CD4-positive, CD25-positive, alpha-beta regulatory T cell (primary cell): ENCODE measurements around the gene NCKAP5. TPM values are rescaled to one million over a fixed set of nuclear protein-coding genes. Genes with fewer than 3 reads are reported as not detected.
"Not testable (repeated sequence)": the region's sequence is repeated elsewhere in the genome, so short reads cannot be mapped to it uniquely, and the experiment has no call there.

Experiments
- ATAC-seq, 2 donors: fragments of 150-1000 bp; cut with Tn5 transposase; one replicate each; pipeline ENCODE4 v1.10.0; 2021; ENCODE audit warnings: low read depth in 2 of 2, moderate number of reproducible peaks in 2 of 2, moderate library complexity in 1 of 2
- DNase-seq, 3 donors: peaks; one replicate each; pipeline versions ENCODE4 v3.0.0 to v3.0.0-alpha.2; 2012 to 2022; ENCODE audit warnings: mixed read lengths in 1 of 3
- H3K27ac ChIP-seq: one replicate; pipeline ENCODE4 v1.7.0; 2013; ENCODE audit warnings: mild to moderate bottlenecking, low read length; ENCODE audit not compliant: insufficient read depth, poor library complexity, severe bottlenecking
- H3K27me3 ChIP-seq: one replicate; pipeline ENCODE4 v1.7.0; 2013; ENCODE audit warnings: low read length; ENCODE audit not compliant: control insufficient read depth, insufficient read depth
- H3K36me3 ChIP-seq: one replicate; pipeline ENCODE4 v1.7.0; 2013; ENCODE audit warnings: mild to moderate bottlenecking, low read length, moderate library complexity; ENCODE audit not compliant: control insufficient read depth, insufficient read depth
- H3K4me1 ChIP-seq: 2 replicates; pipeline ENCODE4 v1.7.0; 2013; ENCODE audit warnings: mild to moderate bottlenecking, low read length; ENCODE audit not compliant: insufficient read depth, control insufficient read depth, poor library complexity, severe bottlenecking
- H3K4me3 ChIP-seq: one replicate; pipeline ENCODE4 v1.7.0; 2013; ENCODE audit warnings: low read depth, mild to moderate bottlenecking, low read length, moderate library complexity
- H3K9me3 ChIP-seq, 2 experiments: 1 replicate in 1 of 2; 2 replicates in 1 of 2; pipeline ENCODE4 v1.7.0; 2013; ENCODE audit warnings: low read length in 2 of 2, mild to moderate bottlenecking in 1 of 2, moderate library complexity in 1 of 2; ENCODE audit not compliant: control insufficient read depth in 2 of 2
- H3K27ac Mint-ChIP-seq, 3 donors: one replicate each; pipeline ENCODE4 v1.8.0; 2020 to 2022; ENCODE audit warnings: mild to moderate bottlenecking in 3 of 3, mixed read lengths in 3 of 3, moderate library complexity in 2 of 3
- H3K27me3 Mint-ChIP-seq: one replicate; pipeline ENCODE4 v1.8.0; 2022; ENCODE audit warnings: mild to moderate bottlenecking, mixed read lengths
- H3K36me3 Mint-ChIP-seq: one replicate; pipeline ENCODE4 v1.8.0; 2020; ENCODE audit warnings: mixed read lengths
- H3K4me1 Mint-ChIP-seq, 4 donors: one replicate each; pipeline ENCODE4 v1.8.0; 2020 to 2022; ENCODE audit warnings: mixed read lengths in 4 of 4, mild to moderate bottlenecking in 1 of 4
- H3K4me3 Mint-ChIP-seq, 4 donors: one replicate each; pipeline ENCODE4 v1.8.0; 2020 to 2022; ENCODE audit warnings: mild to moderate bottlenecking in 4 of 4, mixed read lengths in 4 of 4, moderate library complexity in 3 of 4
- H3K9me3 Mint-ChIP-seq, 7 donors: one replicate each; pipeline ENCODE4 v1.8.0; 2020 to 2022; ENCODE audit warnings: mixed read lengths in 7 of 7, mild to moderate bottlenecking in 3 of 7, moderate library complexity in 2 of 7
- polyA plus RNA-seq, 4 donors: library from polyadenylated mRNA; unstranded; fragments of 300-500 nt; fragmentation: Illumina TruSeq; gene quantifications; one replicate each; pipeline ENCODE4 v1.2.3, GENCODE V29; 2021
- total RNA-seq: library from RNA; stranded (reverse); gene quantifications from one replicate; pipeline ENCODE4 v1.2.3, GENCODE V29; 2022

The NCKAP5 gene
- total and polyA plus RNA-seq, 5 donors from 2014 or later = not detected

DNA sequence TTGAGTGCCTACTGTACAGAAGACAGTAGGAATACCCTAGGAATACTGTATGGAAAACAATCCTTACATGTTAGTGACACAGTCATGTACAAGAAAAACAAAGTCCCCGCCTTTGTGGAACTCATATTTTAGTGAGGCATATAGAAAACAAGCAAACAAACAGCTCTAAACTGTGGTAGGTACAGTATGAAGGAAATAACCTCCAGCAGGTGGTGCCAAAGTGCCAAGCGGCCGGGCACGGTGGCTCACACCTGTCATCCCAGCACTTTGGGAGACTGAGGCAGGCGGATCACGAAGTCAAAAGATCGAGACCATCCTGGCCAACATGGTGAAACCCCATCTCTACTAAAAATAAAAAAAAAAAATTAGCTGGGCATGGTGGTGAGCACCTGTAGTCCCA lies 48.6 kb downstream of the NCKAP5 start:
- not testable (repeated sequence) for H3K27me3 Mint-ChIP-seq, H3K4me3 Mint-ChIP-seq, H3K4me1 Mint-ChIP-seq, H3K9me3 ChIP-seq, H3K36me3 Mint-ChIP-seq, DNase-seq, H3K4me3 ChIP-seq, ATAC-seq, H3K9me3 Mint-ChIP-seq, H3K36me3 ChIP-seq, H3K27ac Mint-ChIP-seq, H3K27me3 ChIP-seq, H3K4me1 ChIP-seq, H3K27ac ChIP-seq

- Mint-ChIP-seq H3K4me1 (no peaks in the 10 kb centered on the region), H3K4me3 (no peak overlapping the region), H3K27ac (no peak overlapping the region), H3K27me3 (no peaks in the 10 kb centered on the region), H3K9me3 (peaks cover 0 to 5% (median 0%) of the 10 kb centered on the region in 7 donors), H3K36me3 (no peaks in the 10 kb centered on the region)
- no peak for DNase-seq
- Histone ChIP-seq H3K9me3 (no peaks in the 10 kb centered on the region), H3K27me3 (no peaks in the 10 kb centered on the region), H3K27ac (no peak overlapping the region), H3K4me3 (no peak overlapping the region), H3K4me1 (no peaks in the 10 kb centered on the region), H3K36me3 (no peaks in the 10 kb centered on the region)
- ATAC-seq = no peak
These were observed 49.4 kb downstream of the NCKAP5 start for GRCh38 chr2:133518700-133519344.

- ATAC-seq = no peak
- H3K27ac ChIP-seq = no peak overlapping the region
- no peaks in the 10 kb centered on the region for H3K36me3 ChIP-seq
- no peaks in the 10 kb centered on the region for H3K9me3 ChIP-seq
- no peak overlapping the region for H3K4me3 Mint-ChIP-seq
- no peak overlapping the region for H3K27ac Mint-ChIP-seq
- H3K36me3 Mint-ChIP-seq = no peaks in the 10 kb centered on the region
- no peaks in the 10 kb centered on the region for H3K27me3 ChIP-seq
- H3K4me1 Mint-ChIP-seq = no peaks in the 10 kb centered on the region
- no peak for DNase-seq
- no peaks in the 10 kb centered on the region for H3K27me3 Mint-ChIP-seq
- no peaks in the 10 kb centered on the region for H3K4me1 ChIP-seq
- peaks cover 0 to 4% (median 0%) of the 10 kb centered on the region in 7 donors for H3K9me3 Mint-ChIP-seq
- H3K4me3 ChIP-seq = no peak overlapping the region
These were observed 50.4 kb downstream of the NCKAP5 start for GRCh38 chr2:133517876-133518275.

GRCh38 chr2:133516405-133517026 lies 51.7 kb downstream of the NCKAP5 start:
- ATAC-seq (no peak), DNase-seq (no peak)
- no peaks in the 10 kb centered on the region for H3K27me3 Mint-ChIP-seq
- no peaks in the 10 kb centered on the region for H3K4me1 ChIP-seq
- H3K9me3 ChIP-seq = no peaks in the 10 kb centered on the region
- no peaks in the 10 kb centered on the region for H3K36me3 Mint-ChIP-seq
- H3K4me3 Mint-ChIP-seq = no peak overlapping the region
- H3K4me3 ChIP-seq = no peak overlapping the region
- no peaks in the 10 kb centered on the region for H3K36me3 ChIP-seq
- no peaks in the 10 kb centered on the region for H3K27me3 ChIP-seq
- no peak overlapping the region for H3K27ac ChIP-seq
- H3K27ac Mint-ChIP-seq = no peak overlapping the region
- no peaks in the 10 kb centered on the region for H3K4me1 Mint-ChIP-seq
- H3K9me3 Mint-ChIP-seq = peaks cover 0 to 4% (median 0%) of the 10 kb centered on the region in 7 donors

DNA sequence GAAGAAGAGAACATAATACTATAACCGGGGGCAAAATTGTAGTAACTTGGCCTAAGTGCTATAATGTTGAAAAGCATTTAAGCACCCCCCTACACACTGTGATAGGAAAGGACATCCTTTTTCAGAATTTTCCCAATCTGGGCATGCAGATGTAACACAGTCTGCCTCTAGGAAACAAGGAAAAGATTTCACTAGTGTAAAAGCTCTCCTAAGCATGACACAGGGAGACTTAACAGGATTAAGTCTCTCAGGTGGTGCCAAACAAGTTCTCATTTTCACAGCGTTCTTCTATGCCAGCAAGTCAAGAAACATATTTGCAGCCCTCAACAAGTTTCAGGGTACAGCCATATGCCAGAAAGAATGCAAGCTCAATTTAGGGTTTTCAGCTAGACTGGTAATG lies 53.0 kb downstream of the NCKAP5 start:
- Mint-ChIP-seq H3K36me3 (no peaks in the 10 kb centered on the region), H3K4me1 (no peaks in the 10 kb centered on the region), H3K9me3 (peaks cover 0 to 4% (median under 1%) of the 10 kb centered on the region in 7 donors)

GRCh38 chr2:133513893-133514292 lies 54.4 kb downstream of the NCKAP5 start:
- no peak overlapping the region for H3K27ac Mint-ChIP-seq
- H3K27me3 ChIP-seq = no peaks in the 10 kb centered on the region
- H3K27me3 Mint-ChIP-seq = no peaks in the 10 kb centered on the region
- ATAC-seq (no peak), DNase-seq (no peak)
- H3K4me1 ChIP-seq = no peaks in the 10 kb centered on the region
- H3K4me3 ChIP-seq = no peak overlapping the region
- H3K9me3 ChIP-seq = no peaks in the 10 kb centered on the region
- H3K4me1 Mint-ChIP-seq = no peaks in the 10 kb centered on the region
- H3K4me3 Mint-ChIP-seq = no peak overlapping the region
- H3K36me3 Mint-ChIP-seq = no peaks in the 10 kb centered on the region
- no peak overlapping the region for H3K27ac ChIP-seq
- H3K36me3 ChIP-seq = no peaks in the 10 kb centered on the region
- peaks cover 0 to 7% (median 3%) of the 10 kb centered on the region in 7 donors for H3K9me3 Mint-ChIP-seq

More for the DNA sequence above, 53.0 kb downstream of the NCKAP5 start:
- DNase-seq (no peak), ATAC-seq (no peak)
- no peaks in the 10 kb centered on the region for H3K36me3 ChIP-seq
- no peaks in the 10 kb centered on the region for H3K4me1 ChIP-seq
- H3K27me3 ChIP-seq = no peaks in the 10 kb centered on the region
- no peaks in the 10 kb centered on the region for H3K9me3 ChIP-seq
- no peak overlapping the region for H3K4me3 Mint-ChIP-seq
- no peaks in the 10 kb centered on the region for H3K27me3 Mint-ChIP-seq
- no peak overlapping the region for H3K27ac ChIP-seq
- H3K4me3 ChIP-seq = no peak overlapping the region
- H3K27ac Mint-ChIP-seq = no peak overlapping the region

DNA sequence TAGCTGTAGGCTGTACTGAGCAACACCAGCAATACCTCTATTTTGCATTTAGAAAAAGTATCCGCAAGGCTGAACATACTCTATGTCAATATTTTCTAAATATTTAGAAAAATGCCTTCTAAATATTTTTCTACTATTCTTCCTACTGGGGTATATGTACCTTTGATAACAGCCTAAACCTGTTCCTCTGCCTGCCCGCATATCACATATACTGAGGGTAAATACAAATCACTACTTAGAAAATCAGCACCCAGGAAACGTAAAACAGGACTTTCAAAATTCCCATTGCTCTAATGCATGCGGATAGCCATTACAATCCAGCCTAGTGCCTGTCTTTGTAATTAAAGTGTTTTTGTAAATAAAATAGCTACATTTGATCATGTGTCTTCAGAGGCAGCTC lies 56.1 kb downstream of the NCKAP5 start:
- Histone ChIP-seq H3K27me3 (no peaks in the 10 kb centered on the region), H3K27ac (no peak overlapping the region), H3K4me1 (no peaks in the 10 kb centered on the region), H3K4me3 (no peak overlapping the region), H3K36me3 (no peaks in the 10 kb centered on the region), H3K9me3 (no peaks in the 10 kb centered on the region)
- DNase-seq (no peak), ATAC-seq (no peak)
- Mint-ChIP-seq H3K4me1 (no peaks in the 10 kb centered on the region), H3K36me3 (no peaks in the 10 kb centered on the region), H3K27ac (no peak overlapping the region), H3K27me3 (no peaks in the 10 kb centered on the region), H3K9me3 (peaks cover 0 to 7% (median 2%) of the 10 kb centered on the region in 7 donors), H3K4me3 (no peak overlapping the region)

- Histone ChIP-seq H3K4me3 (no peak overlapping the region), H3K27ac (no peak overlapping the region), H3K27me3 (no peaks in the 10 kb centered on the region), H3K36me3 (no peaks in the 10 kb centered on the region), H3K9me3 (no peaks in the 10 kb centered on the region), H3K4me1 (no peaks in the 10 kb centered on the region)
- no peak overlapping the region for H3K4me3 Mint-ChIP-seq
- no peaks in the 10 kb centered on the region for H3K4me1 Mint-ChIP-seq
- no peak overlapping the region for H3K27ac Mint-ChIP-seq
- no peak for DNase-seq
- H3K27me3 Mint-ChIP-seq = no peaks in the 10 kb centered on the region
- no peaks in the 10 kb centered on the region for H3K36me3 Mint-ChIP-seq
- H3K9me3 Mint-ChIP-seq = peaks cover 0 to 7% (median 2%) of the 10 kb centered on the region in 7 donors
- no peak for ATAC-seq
These were observed 56.6 kb downstream of the NCKAP5 start for GRCh38 chr2:133511679-133512078.
